Erythroblast (primary cell): Measurements from ENCODE around the gene HOXB2.

Experiments used
- GATA1 ChIP-seq: IDR thresholded peaks from 2 replicates; pipeline ENCODE4 v1.6.1; 2011; ENCODE audit warnings: low read depth, mild to moderate bottlenecking, control low read depth, low read length, moderate library complexity
- POLR2A ChIP-seq: IDR thresholded peaks from 2 replicates; pipeline ENCODE4 v1.6.1; 2011; ENCODE audit warnings: mild to moderate bottlenecking, low read length

- no peak for TF ChIP-seq POLR2A
- no peak for TF ChIP-seq GATA1
These were observed 28.7 kb downstream of the HOXB2 start for GRCh38 chr17:48515925-48516900.
